Esophagus squamous epithelium (tissue), 5 donors: Measurements from ENCODE around the gene IL10. TPM values are rescaled to one million over a fixed set of nuclear protein-coding genes. Genes with fewer than 3 reads are reported as not detected.

Experiments
- DNase-seq: peaks from one replicate; lab custom pipeline; 2025; lab: John Stamatoyannopoulos, UW
- H3K27ac ChIP-seq, 4 donors: fragments of 200-600 bp; sonication (generic); one replicate each; pipeline ENCODE4 v1.5.1; 2016 to 2019; ENCODE audit warnings: mild to moderate bottlenecking in 1 of 4
- H3K27me3 ChIP-seq, 4 donors: fragments of 200-600 bp; sonication (generic); 1 replicate in 3 of 4; 2 replicates in 1 of 4; pipeline versions ENCODE4 v1.5.1 to v1.6.0; 2017 to 2021; ENCODE audit warnings: antibody characterized with exemption in 1 of 4
- H3K36me3 ChIP-seq, 3 donors: fragments of 200-600 bp; sonication (generic); one replicate each; pipeline ENCODE4 v1.5.1; 2016 to 2019
- H3K4me1 ChIP-seq, 3 donors: fragments of 200-600 bp; sonication (generic); one replicate each; pipeline ENCODE4 v1.5.1; 2017 to 2019
- H3K4me3 ChIP-seq, 4 donors: fragments of 200-600 bp; sonication (generic); 1 replicate in 3 of 4; 2 replicates in 1 of 4; pipeline ENCODE4 v1.5.1; 2016 to 2019; ENCODE audit warnings: mild to moderate bottlenecking in 2 of 4, moderate library complexity in 1 of 4
- H3K9me3 ChIP-seq, 3 donors: fragments of 200-600 bp; sonication (generic); one replicate each; pipeline ENCODE4 v1.5.1; 2016 to 2019
- POLR2A ChIP-seq, 4 donors: fragments of 450-650 bp; IDR thresholded peaks; one replicate each; pipeline ENCODE4 v1.6.1; 2017; ENCODE audit warnings: antibody characterized with exemption in 4 of 4, mild to moderate bottlenecking in 4 of 4, moderate library complexity in 3 of 4
- WGBS, 2 donors: methylation state at CpG; one replicate each; pipeline ENCODE4 v1.1.5; 2018; 5-methylcytosine and 5-hydroxymethylcytosine counted together
- intact Hi-C: fragments of 100-400 bp; cut with DNase I; formaldehyde crosslinking; loops from one replicate; pipeline ENCODE4 v1.15.0; 2022
- total RNA-seq, 4 donors: library from RNA; depleted of rRNA; stranded (reverse); fragments of >200 nt; gene quantifications; one replicate each; pipeline ENCODE4 v1.1.0, GENCODE V29; 2016
- TF ChIP-seq, protein P1 (sequence below), 6 experiments: fragments of 450-650 bp in 4 of 6; fragments of 200-600 bp in 2 of 6; sonication (generic) in 2 of 6; IDR thresholded peaks; one replicate each; pipeline ENCODE4 v1.5.1; 2016 to 2019; ENCODE audit warnings: antibody characterized with exemption in 6 of 6, mild to moderate bottlenecking in 4 of 6, moderate library complexity in 4 of 6
- donor health status: DM: yes; HTN: yes; CAD: no.

IL10 gene
- total RNA-seq, 4 donors from 2014 or later, result 0.70 to 2.5 (median 1.5) TPM; not detected in 1

GRCh38 chr1:206736878-206737728 lies 35.2 kb downstream of the IL10 start:
- no peak for TF ChIP-seq POLR2A (IDR thresholded peaks at IDR 0.05)
- TF ChIP-seq, protein P1, sequence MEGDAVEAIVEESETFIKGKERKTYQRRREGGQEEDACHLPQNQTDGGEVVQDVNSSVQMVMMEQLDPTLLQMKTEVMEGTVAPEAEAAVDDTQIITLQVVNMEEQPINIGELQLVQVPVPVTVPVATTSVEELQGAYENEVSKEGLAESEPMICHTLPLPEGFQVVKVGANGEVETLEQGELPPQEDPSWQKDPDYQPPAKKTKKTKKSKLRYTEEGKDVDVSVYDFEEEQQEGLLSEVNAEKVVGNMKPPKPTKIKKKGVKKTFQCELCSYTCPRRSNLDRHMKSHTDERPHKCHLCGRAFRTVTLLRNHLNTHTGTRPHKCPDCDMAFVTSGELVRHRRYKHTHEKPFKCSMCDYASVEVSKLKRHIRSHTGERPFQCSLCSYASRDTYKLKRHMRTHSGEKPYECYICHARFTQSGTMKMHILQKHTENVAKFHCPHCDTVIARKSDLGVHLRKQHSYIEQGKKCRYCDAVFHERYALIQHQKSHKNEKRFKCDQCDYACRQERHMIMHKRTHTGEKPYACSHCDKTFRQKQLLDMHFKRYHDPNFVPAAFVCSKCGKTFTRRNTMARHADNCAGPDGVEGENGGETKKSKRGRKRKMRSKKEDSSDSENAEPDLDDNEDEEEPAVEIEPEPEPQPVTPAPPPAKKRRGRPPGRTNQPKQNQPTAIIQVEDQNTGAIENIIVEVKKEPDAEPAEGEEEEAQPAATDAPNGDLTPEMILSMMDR (IDR thresholded peaks at IDR 0.05), result no peak
- Histone ChIP-seq H3K27ac (peak overlapping the region in 2 of 4 donors; percentile 0 to 40), H3K4me1 (peaks cover 0 to 35% (median 0%) of the 10 kb centered on the region in 3 donors), H3K27me3 (no peaks in the 10 kb centered on the region), H3K36me3 (peaks cover 10 to 40% (median 15%) of the 10 kb centered on the region in 3 donors), H3K4me3 (no peak overlapping the region), H3K9me3 (no peaks in the 10 kb centered on the region)
- WGBS, 2 donors, result 84 to 90% methylated on average over 6 to 10 of the region's 14 CpGs
- intact Hi-C loops, result loop anchor here (5.0 kb wide), 1 partner anchor 175 kb away; no protein-coding TSS in a partner anchor
- no peak for DNase-seq

DNA sequence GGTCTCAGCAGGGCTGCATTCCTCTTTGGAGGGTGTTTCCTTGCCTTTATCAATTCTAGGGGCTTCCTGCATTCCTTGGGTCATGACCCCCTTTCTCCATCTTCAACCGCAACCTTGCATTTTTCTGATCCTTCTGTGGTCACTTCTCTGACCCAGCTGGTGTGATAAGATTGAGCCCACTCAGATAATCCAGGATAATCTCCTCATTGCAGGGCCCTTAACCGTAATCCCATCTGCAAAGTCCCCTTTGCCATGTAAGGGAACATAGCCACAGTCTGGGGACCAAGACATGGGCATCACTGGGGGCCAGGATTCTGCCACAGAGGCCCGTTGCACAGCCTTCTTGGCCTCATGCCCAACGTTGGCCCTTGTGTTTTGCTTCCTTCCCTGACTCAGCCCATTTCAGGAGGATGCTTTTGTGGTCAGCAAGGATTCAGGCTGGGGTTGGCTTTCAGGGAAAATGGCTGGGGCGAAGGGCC lies 36.7 kb downstream of the IL10 start:
- Histone ChIP-seq H3K27ac (no peak overlapping the region), H3K27me3 (no peaks in the 10 kb centered on the region), H3K4me3 (no peak overlapping the region), H3K36me3 (peaks cover 21 to 55% (median 30%) of the 10 kb centered on the region in 3 donors), H3K4me1 (peaks cover 0 to 35% (median 0%) of the 10 kb centered on the region in 3 donors), H3K9me3 (no peaks in the 10 kb centered on the region)
- intact Hi-C loops, result loop anchor here (5.0 kb wide), 1 partner anchor 177 kb away; no protein-coding TSS in a partner anchor
- DNase-seq, result no peak
- 63 to 86% methylated on average over 3 to 5 of the region's 5 CpGs for WGBS, 2 donors
- TF ChIP-seq, protein P1 (IDR thresholded peaks at IDR 0.05), result no peak
- TF ChIP-seq POLR2A (IDR thresholded peaks at IDR 0.05), result no peak

DNA sequence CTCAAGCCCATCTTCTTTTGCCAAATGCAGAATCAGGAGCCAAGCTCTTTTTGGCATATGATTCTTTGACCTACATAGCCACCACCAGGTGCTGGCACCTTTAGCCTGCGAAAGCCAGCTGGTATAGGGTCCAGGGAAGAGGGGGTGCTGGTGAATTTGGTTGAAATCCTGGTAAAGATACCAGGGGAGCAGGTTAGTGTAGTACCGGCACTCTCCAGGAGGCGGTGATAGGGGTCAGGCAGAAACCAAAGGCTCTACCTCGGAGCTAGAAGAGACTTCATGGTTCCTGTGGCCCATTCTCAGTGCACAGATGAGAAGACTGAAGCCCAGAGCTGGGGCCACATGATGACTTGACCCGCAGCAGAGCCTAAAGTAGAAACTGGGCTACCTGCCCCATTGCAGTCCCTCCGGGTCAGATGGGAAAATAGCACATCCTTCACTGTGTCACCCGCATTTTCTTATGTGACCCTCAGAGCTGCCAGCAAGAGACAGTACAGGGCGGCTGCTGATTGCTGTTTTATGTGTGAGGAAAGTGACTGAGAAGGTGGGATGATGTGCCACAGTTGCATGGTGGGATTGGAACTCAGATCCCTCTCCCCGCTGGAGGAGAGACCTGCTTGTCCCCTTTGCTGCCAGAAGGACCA lies 37.7 kb downstream of the IL10 start:
- H3K4me3 ChIP-seq, result no peak overlapping the region
- peaks cover 0 to 35% (median 0%) of the 10 kb centered on the region in 3 donors for H3K4me1 ChIP-seq
- H3K36me3 ChIP-seq, result peaks cover 21 to 64% (median 39%) of the 10 kb centered on the region in 3 donors
- intact Hi-C loops, result loop anchor here (5.0 kb wide), 1 partner anchor 178 kb away; no protein-coding TSS in a partner anchor
- WGBS, 2 donors, result 58 to 67% methylated on average over 8 to 9 of the region's 9 CpGs
- H3K9me3 ChIP-seq, result no peaks in the 10 kb centered on the region
- DNase-seq, result no peak
- no peak for TF ChIP-seq POLR2A (IDR thresholded peaks at IDR 0.05)
- TF ChIP-seq, protein P1 (IDR thresholded peaks at IDR 0.05), result peak; percentile 72 to 87 (median 80)
- H3K27me3 ChIP-seq, result no peaks in the 10 kb centered on the region
- no peak overlapping the region for H3K27ac ChIP-seq

DNA sequence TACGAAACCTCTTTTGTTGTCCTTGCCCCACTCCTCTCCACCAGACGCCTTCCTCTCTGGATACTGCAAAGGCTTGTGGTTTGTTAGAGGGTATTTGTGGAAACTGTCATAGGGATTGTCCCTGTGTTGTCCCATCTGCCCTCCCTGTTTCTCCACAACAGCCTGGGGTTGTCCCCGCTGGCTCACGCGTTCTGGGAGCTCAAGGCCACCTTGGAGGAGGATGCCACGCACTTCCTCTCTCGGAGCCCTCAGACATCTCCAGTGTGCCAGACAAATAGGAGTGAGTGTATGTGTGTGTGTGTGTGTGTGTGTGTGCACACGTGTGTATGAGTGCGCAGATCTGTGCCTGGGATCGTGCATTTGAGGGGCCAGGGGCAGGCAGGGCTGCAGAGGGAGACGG lies 39.3 kb downstream of the IL10 start:
- no peak for DNase-seq
- H3K27ac ChIP-seq, result no peak overlapping the region
- intact Hi-C loops, result no loop called here
- no peak overlapping the region for H3K4me3 ChIP-seq
- H3K36me3 ChIP-seq, result peaks cover 21 to 76% (median 44%) of the 10 kb centered on the region in 3 donors
- H3K4me1 ChIP-seq, result peaks cover 0 to 28% (median 0%) of the 10 kb centered on the region in 3 donors
- 86 to 100% methylated on average over 2 to 9 of the region's 11 CpGs for WGBS, 2 donors
- no peaks in the 10 kb centered on the region for H3K9me3 ChIP-seq
- no peaks in the 10 kb centered on the region for H3K27me3 ChIP-seq
- TF ChIP-seq, protein P1 (IDR thresholded peaks at IDR 0.05), result no peak
- no peak for TF ChIP-seq POLR2A (IDR thresholded peaks at IDR 0.05)
